GM12864 (cell line): Measurements from ENCODE around the gene TP53I11.

ENCODE experiments used
- DNase-seq: peaks from one replicate; pipeline ENCODE4 v3.0.0-alpha.2; 2011; ENCODE audit warnings: low read depth
- H3K4me3 ChIP-seq: 2 replicates; pipeline ENCODE4 v1.5.1; 2011; ENCODE audit warnings: mild to moderate bottlenecking, low read depth, low read length, control low read depth
- TF ChIP-seq, protein P1 (sequence below): IDR thresholded peaks from 2 replicates; pipeline ENCODE4 v1.5.1; 2011; ENCODE audit warnings: low read depth, mild to moderate bottlenecking, moderate library complexity, low read length, control low read depth, inconsistent platforms; ENCODE audit errors: missing control alignments

The TP53I11 gene

DNA sequence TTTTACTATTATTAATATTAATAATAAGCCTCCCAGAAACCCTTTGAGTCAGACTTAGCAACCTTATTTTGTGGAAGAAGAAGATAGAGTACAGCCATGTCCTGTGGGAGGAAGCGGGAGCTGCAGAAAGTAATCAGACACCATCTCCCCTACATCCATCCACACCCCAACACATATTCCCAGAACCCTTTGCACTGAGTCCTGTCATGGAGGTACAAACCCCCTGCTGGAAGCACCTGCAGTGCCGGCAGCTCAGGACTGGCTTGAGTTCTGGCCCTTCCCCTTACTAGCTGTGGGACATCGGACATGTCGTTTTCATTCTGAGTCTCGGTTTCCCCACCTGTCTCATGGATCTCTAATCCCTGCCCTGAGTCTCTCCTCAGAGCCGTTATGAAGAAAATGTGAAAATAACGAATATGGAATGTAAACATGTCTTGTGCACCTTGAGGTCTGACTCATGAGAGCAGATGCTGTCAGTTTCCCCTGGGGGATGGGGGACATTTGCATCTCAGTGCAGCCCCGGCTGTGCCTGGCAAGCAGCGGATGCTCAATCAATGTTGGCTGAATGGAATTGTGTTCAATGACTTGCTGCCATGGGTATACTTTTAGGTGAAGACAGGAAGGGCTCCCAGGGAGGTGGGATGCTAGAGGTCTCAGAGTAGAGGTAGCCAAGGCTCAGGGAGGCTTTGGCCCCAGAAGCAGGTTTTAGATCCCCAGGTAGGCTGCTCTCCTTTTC, 45.4 kb downstream of the TP53I11 start:
- TF ChIP-seq, protein P1, sequence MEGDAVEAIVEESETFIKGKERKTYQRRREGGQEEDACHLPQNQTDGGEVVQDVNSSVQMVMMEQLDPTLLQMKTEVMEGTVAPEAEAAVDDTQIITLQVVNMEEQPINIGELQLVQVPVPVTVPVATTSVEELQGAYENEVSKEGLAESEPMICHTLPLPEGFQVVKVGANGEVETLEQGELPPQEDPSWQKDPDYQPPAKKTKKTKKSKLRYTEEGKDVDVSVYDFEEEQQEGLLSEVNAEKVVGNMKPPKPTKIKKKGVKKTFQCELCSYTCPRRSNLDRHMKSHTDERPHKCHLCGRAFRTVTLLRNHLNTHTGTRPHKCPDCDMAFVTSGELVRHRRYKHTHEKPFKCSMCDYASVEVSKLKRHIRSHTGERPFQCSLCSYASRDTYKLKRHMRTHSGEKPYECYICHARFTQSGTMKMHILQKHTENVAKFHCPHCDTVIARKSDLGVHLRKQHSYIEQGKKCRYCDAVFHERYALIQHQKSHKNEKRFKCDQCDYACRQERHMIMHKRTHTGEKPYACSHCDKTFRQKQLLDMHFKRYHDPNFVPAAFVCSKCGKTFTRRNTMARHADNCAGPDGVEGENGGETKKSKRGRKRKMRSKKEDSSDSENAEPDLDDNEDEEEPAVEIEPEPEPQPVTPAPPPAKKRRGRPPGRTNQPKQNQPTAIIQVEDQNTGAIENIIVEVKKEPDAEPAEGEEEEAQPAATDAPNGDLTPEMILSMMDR = no peak
- no peak for DNase-seq
- no peak overlapping the region for H3K4me3 ChIP-seq

DNA sequence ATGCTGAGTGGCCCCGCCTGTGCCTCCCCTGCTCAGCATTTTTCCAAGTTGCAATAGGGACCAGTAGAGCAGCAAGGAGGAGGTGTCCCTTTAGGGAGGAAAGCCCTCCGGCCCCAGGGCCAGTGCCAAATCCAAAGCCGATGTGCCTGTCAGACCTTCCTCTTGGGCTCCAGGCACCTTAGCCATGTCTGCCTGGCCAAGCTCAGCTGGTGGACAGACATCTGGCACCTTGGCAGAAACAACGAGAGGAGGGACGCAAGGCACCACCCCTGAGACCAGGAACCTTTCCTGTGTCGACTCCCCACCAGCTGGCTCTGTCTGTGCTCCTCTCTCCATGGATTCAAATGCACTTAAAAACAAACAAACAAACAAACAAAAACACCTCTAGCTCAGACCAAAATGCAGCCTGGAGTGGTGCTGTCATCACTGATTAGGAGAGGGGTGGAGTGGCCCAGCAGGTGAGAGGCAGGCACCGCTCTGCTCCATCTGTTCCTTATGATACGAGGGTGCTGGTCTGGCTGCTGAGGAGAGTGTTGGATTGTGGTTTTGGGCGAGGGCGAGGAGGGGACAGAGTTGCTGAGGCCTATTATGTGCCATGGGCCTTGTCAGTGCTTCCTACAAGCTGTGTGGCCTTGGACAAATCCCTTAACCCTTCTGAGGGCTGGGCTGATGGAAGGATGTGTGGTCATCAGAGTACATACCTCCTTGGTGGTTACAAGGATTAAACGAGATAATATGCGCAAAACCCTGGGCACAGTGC, 46.2 kb downstream of the TP53I11 start:
- no peak overlapping the region for H3K4me3 ChIP-seq
- no peak for DNase-seq
- TF ChIP-seq, protein P1 = no peak

DNA sequence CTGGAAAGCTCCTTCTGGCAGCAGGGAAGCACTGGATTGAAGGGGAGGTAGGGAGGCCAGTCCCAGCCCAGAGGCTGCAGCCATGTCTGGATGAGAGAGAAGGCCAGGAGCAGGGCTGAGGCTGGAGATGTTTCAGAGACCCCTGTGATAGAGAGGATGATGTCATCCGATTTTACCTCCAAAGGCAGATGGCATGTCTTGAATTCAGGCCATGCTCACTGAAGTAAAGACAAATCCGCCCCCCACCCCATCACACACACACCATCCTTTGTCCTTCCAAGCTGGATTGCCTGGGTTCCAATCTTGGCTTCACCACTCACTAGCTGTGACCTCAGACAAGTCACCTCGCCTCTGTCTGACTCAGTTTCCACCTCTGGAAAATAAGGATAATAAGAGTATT, 47.2 kb downstream of the TP53I11 start:
- TF ChIP-seq, protein P1 = no peak
- H3K4me3 ChIP-seq = no peak overlapping the region
- DNase-seq = no peak

DNA sequence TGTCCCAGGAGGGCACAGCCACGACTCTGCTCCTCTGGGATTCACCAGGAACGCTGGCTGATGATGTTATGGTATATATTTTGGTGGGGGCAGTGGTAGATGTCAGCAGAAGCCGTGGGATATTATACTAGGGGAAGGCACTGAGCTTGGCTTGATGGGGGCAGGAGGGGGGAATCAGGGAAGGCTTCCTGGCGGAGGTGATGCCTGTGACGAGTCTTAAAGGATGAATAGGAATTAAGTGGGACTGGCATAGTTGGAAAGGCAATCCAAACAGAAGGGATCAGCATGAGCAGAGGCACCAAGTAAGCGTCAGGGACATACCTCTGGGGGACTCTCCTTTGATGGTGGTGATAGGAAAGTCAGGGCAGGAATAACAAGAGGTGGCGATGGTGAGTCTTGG, 47.6 kb downstream of the TP53I11 start:
- DNase-seq = no peak
- H3K4me3 ChIP-seq = no peak overlapping the region
- TF ChIP-seq, protein P1 = no peak

DNA sequence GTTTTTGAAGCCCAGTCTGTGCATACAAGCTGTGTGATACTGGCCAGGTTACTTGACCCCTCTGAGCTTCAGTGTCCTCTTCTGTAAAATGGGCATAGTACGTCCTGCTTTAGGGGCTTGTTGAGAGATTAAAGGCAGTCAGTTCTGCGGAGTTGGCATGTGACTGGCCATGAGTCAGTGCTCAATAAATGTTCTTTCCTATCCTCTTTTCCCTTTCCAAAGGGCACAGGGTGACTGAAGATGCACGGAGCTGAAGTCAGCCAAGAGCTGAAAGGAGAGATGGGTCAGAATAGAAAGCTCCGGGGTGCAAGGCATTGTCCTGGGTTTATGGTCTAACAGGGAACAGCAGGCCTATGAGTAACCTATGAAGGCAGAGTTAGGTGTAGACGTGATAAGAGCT, 48.9 kb downstream of the TP53I11 start:
- TF ChIP-seq, protein P1 = no peak
- no peak for DNase-seq
- no peak overlapping the region for H3K4me3 ChIP-seq

DNA sequence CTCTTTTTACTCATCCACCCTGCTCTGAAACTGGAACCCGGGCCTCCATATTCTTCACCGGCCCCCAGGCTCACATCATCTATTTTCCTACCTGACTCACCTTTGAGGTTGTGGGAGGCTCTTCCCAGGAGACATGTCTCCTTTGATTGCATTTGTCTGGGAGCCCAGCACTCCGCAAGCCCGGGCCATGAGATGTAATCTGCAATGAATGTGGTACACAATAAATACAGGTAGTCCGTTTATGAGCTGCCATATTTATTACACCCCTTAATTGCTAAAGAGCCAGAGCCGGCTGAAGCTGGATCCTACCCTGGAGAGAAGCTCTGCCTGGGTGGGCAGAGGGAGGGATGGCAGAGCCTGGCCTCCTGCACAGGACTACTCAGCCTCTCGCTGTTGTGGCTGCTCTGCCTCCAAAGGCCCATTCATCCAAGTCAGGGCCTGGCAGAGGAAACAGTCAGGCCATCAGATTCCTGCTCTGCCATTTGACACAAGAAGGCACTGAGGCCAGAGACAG, 49.5 kb downstream of the TP53I11 start:
- TF ChIP-seq, protein P1 = no peak
- DNase-seq = no peak

More for the DNA sequence above, 49.5 kb downstream of the TP53I11 start:
- no peak overlapping the region for H3K4me3 ChIP-seq
